BJ (cell line): Measurements from ENCODE around the gene MRAS. TPM values are rescaled to one million over a fixed set of nuclear protein-coding genes. Genes with fewer than 3 reads are reported as not detected.
"Not testable (repeated sequence)": the region's sequence is repeated elsewhere in the genome, so short reads cannot be mapped to it uniquely, and the experiment has no call there.

Experiments
- CTCF ChIA-PET: fragments of 350-600 bp; formaldehyde crosslinking; extraction: SDS; loops from one replicate; lab custom pipeline; 2021; ENCODE audit warnings: antibody characterized with exemption, inconsistent platforms; lab: Yijun Ruan, JAX
- POLR2A ChIA-PET: fragments of 300-600 bp; sonication (Branson Sonifier 250); formaldehyde crosslinking; extraction: SDS; loops from one replicate; lab custom pipeline; 2021; ENCODE audit warnings: antibody characterized with exemption; lab: Charles Lee
- DNase-seq: peaks from one replicate; pipeline ENCODE4 v3.0.0-alpha.2; 2011; ENCODE audit warnings: low read depth
- H3K27me3 ChIP-seq: 2 replicates; pipeline ENCODE4 v1.6.0; 2011; ENCODE audit warnings: low read length; ENCODE audit not compliant: control insufficient read depth, insufficient read depth
- H3K36me3 ChIP-seq: 2 replicates; pipeline ENCODE4 v1.5.1; 2011; ENCODE audit warnings: low read length; ENCODE audit not compliant: control insufficient read depth, insufficient read depth
- H3K4me3 ChIP-seq: 2 replicates; pipeline ENCODE4 v1.5.1; 2011; ENCODE audit warnings: low read depth, mild to moderate bottlenecking, control low read depth, low read length
- CTCF ChIP-seq: IDR thresholded peaks from 2 replicates; pipeline ENCODE4 v1.5.1; 2011; ENCODE audit warnings: low read depth, mild to moderate bottlenecking, control low read depth, inconsistent platforms, low read length, moderate library complexity; ENCODE audit not compliant: insufficient read depth
- polyA plus RNA-seq: library from polyadenylated mRNA; depleted of rRNA; stranded (reverse); fragments of >200 nt; gene quantifications from 2 replicates; pipeline ENCODE4 v1.2.3, GENCODE V29; 2011

Gene MRAS
- polyA plus RNA-seq, 1 experiment: 99.8 TPM

GRCh38 chr3:138412821-138413551, 64.6 kb downstream of the MRAS start:
- ChIA-PET CTCF (interaction anchor here (0.9 to 3.4 kb wide), 9 partner anchors 10 to 510 kb away, joined by 3 to 10 read pairs (median 4); no protein-coding TSS in a partner anchor), POLR2A (no interaction called here)
- no peak overlapping the region for H3K4me3 ChIP-seq
- no peak for TF ChIP-seq CTCF
- no peaks in the 10 kb centered on the region for H3K27me3 ChIP-seq
- DNase-seq: no peak
- no peaks in the 10 kb centered on the region for H3K36me3 ChIP-seq

- POLR2A ChIA-PET, H3K4me3 ChIP-seq, H3K27me3 ChIP-seq, DNase-seq, H3K36me3 ChIP-seq: not testable (repeated sequence)
- CTCF ChIA-PET: interaction anchor here (1.0 to 6.9 kb wide), 10 partner anchors 9 to 507 kb away, joined by 3 to 78 read pairs (median 15); no protein-coding TSS in a partner anchor
Observed at GRCh38 chr3:138416236-138416635, 67.9 kb downstream of the MRAS start.

GRCh38 chr3:138417559-138417982, 69.2 kb downstream of the MRAS start:
- ChIA-PET CTCF (interaction anchor here (0.6 to 6.9 kb wide), 36 partner anchors 9 to 517 kb away, joined by 3 to 78 read pairs (median 5); partner anchors contain the start of genes CEP70 and ESYT3), POLR2A (no interaction called here)
- no peaks in the 10 kb centered on the region for H3K36me3 ChIP-seq
- DNase-seq: no peak
- no peaks in the 10 kb centered on the region for H3K27me3 ChIP-seq
- TF ChIP-seq CTCF: peak; percentile 98
- no peak overlapping the region for H3K4me3 ChIP-seq

- ChIA-PET POLR2A (no interaction called here), CTCF (interaction anchor here (0.7 to 6.9 kb wide), 17 partner anchors 11 to 511 kb away, joined by 3 to 78 read pairs (median 5); partner anchors contain the start of gene ESYT3)
- TF ChIP-seq CTCF: no peak
- Histone ChIP-seq H3K27me3 (no peaks in the 10 kb centered on the region), H3K36me3 (no peaks in the 10 kb centered on the region), H3K4me3 (no peak overlapping the region)
- no peak for DNase-seq
Observed at GRCh38 chr3:138418601-138419206, 70.3 kb downstream of the MRAS start.

- no peak for DNase-seq
- no peaks in the 10 kb centered on the region for H3K27me3 ChIP-seq
- TF ChIP-seq CTCF: no peak
- CTCF ChIA-PET: interaction anchor here (1.7 kb wide), 1 partner anchor 171 kb away, joined by 3 read pairs; the partner anchor contains the start of gene CEP70
- POLR2A ChIA-PET: no interaction called here
- no peaks in the 10 kb centered on the region for H3K36me3 ChIP-seq
- no peak overlapping the region for H3K4me3 ChIP-seq
Observed at GRCh38 chr3:138423316-138423715, 74.9 kb downstream of the MRAS start.
